IMR-90 (cell line): Measurements from ENCODE around the gene BTBD17. TPM values are rescaled to one million over a fixed set of nuclear protein-coding genes. Genes with fewer than 3 reads are reported as not detected.

Experiments used
- ATAC-seq: fragments of 200-7000 bp; cut with Tn5 transposase; 2 replicates; pipeline ENCODE4 v1.9.1; 2020; ENCODE audit warnings: low read depth, mild to moderate bottlenecking, moderate library complexity
- BruUV-seq: library from RNA; stranded (reverse); fragments of 400-500 nt; replicated peaks from 2 replicates; lab custom pipeline; 2021; lab: Mats Ljungman, UMichigan
- CTCF ChIA-PET: fragments of 300-600 bp; formaldehyde crosslinking; extraction: SDS; loops from one replicate; lab custom pipeline; 2021; ENCODE audit warnings: antibody characterized with exemption; lab: Yijun Ruan, JAX
- POLR2A ChIA-PET: fragments of 300-600 bp; sonication (Branson Sonifier 250); formaldehyde crosslinking; loops from one replicate; lab custom pipeline; 2022; ENCODE audit warnings: antibody characterized with exemption; ENCODE audit not compliant: unreplicated experiment; lab: Charles Lee
- DNase-seq: peaks from one replicate; pipeline ENCODE4 v3.0.0; 2013
- H2AFZ ChIP-seq: replicated peaks from 2 replicates; pipeline ENCODE3; 2013; ENCODE audit warnings: low read length, mild to moderate bottlenecking; ENCODE audit not compliant: poor library complexity
- H2AK5ac ChIP-seq: 2 replicates; pipeline ENCODE4 v1.6.1; 2013; ENCODE audit warnings: low read depth, low read length, inconsistent platforms
- H2AK9ac ChIP-seq: replicated peaks from 2 replicates; pipeline ENCODE3; 2013; ENCODE audit warnings: mild to moderate bottlenecking, low read depth, low read length, moderate library complexity; ENCODE audit not compliant: poor library complexity
- H2BK120ac ChIP-seq: 2 replicates; pipeline ENCODE4 v1.6.1; 2013; ENCODE audit warnings: low read depth, low read length, inconsistent platforms
- H2BK15ac ChIP-seq: 3 replicates; pipeline ENCODE4 v1.6.1; 2013; ENCODE audit warnings: low read depth, low read length, inconsistent platforms
- H2BK20ac ChIP-seq: 2 replicates; pipeline ENCODE4 v1.6.1; 2013; ENCODE audit warnings: low read depth, mild to moderate bottlenecking, inconsistent platforms, low read length, moderate library complexity
- H2BK5ac ChIP-seq: 2 replicates; pipeline ENCODE4 v1.6.1; 2013; ENCODE audit warnings: mild to moderate bottlenecking, low read depth, low read length, inconsistent platforms; ENCODE audit not compliant: poor library complexity, severe bottlenecking
- H3K14ac ChIP-seq: replicated peaks from 2 replicates; pipeline ENCODE4 v1.6.1; 2013; ENCODE audit warnings: low read depth, low read length, inconsistent platforms
- H3K18ac ChIP-seq: 2 replicates; pipeline ENCODE4 v1.6.1; 2013; ENCODE audit warnings: low read depth, low read length, control low read depth
- H3K23ac ChIP-seq: 2 replicates; pipeline ENCODE4 v1.6.1; 2013; ENCODE audit warnings: low read depth, low read length, inconsistent platforms
- H3K27ac ChIP-seq: 2 replicates; pipeline ENCODE4 v1.5.1; 2013; ENCODE audit warnings: mild to moderate bottlenecking, control low read depth, low read length; ENCODE audit not compliant: insufficient read depth
- H3K27me3 ChIP-seq: 2 replicates; pipeline ENCODE4 v1.6.1; 2013; ENCODE audit warnings: low read length; ENCODE audit not compliant: control insufficient read depth, insufficient read depth
- H3K36me3 ChIP-seq: 2 replicates; pipeline ENCODE4 v1.6.1; 2013; ENCODE audit warnings: low read length, mixed read lengths; ENCODE audit not compliant: control insufficient read depth, insufficient read depth
- H3K4ac ChIP-seq: 2 replicates; pipeline ENCODE4 v1.6.1; 2013; ENCODE audit warnings: low read depth, low read length, inconsistent platforms
- H3K4me1 ChIP-seq: 2 replicates; pipeline ENCODE4 v1.6.1; 2013; ENCODE audit warnings: low read length, mixed read lengths; ENCODE audit not compliant: control insufficient read depth, insufficient read depth
- H3K4me2 ChIP-seq: 2 replicates; pipeline ENCODE4 v1.6.1; 2013; ENCODE audit warnings: low read depth, mild to moderate bottlenecking, control low read depth, low read length, moderate library complexity
- H3K4me3 ChIP-seq: 2 replicates; pipeline ENCODE4 v1.5.1; 2013; ENCODE audit warnings: low read depth, mild to moderate bottlenecking, control low read depth, low read length, moderate library complexity; ENCODE audit not compliant: insufficient read depth
- H3K56ac ChIP-seq: 2 replicates; pipeline ENCODE4 v1.6.1; 2013; ENCODE audit warnings: low read length, inconsistent platforms; ENCODE audit not compliant: insufficient read depth; ENCODE audit errors: extremely low read depth
- H3K79me1 ChIP-seq, 2 experiments: 2 replicates each; pipeline ENCODE4 v1.6.1; 2013; ENCODE audit warnings: low read length in 2 of 2, inconsistent platforms in 1 of 2, low read depth in 1 of 2
- H3K9ac ChIP-seq: 2 replicates; pipeline ENCODE4 v1.6.1; 2013; ENCODE audit warnings: low read depth, low read length, control low read depth
- H3K9me1 ChIP-seq: 2 replicates; pipeline ENCODE4 v1.6.1; 2013; ENCODE audit warnings: low read length, inconsistent platforms; ENCODE audit not compliant: insufficient read depth
- H3K9me3 ChIP-seq: 2 replicates; pipeline ENCODE4 v1.6.1; 2013; ENCODE audit warnings: low read length; ENCODE audit not compliant: control insufficient read depth, insufficient read depth
- H4K20me1 ChIP-seq: 2 replicates; pipeline ENCODE4 v1.6.1; 2013; ENCODE audit warnings: low read length, inconsistent platforms; ENCODE audit not compliant: insufficient read depth
- H4K5ac ChIP-seq: 2 replicates; pipeline ENCODE4 v1.6.1; 2013; ENCODE audit warnings: mild to moderate bottlenecking, low read depth, low read length, control low read depth
- H4K8ac ChIP-seq, 2 experiments: 2 replicates each; pipeline ENCODE4 v1.6.1; 2013; ENCODE audit warnings: low read depth in 2 of 2, low read length in 2 of 2, control low read depth in 1 of 2, inconsistent platforms in 1 of 2
- H4K91ac ChIP-seq: 2 replicates; pipeline ENCODE4 v1.6.1; 2013; ENCODE audit warnings: low read depth, low read length, inconsistent platforms; ENCODE audit not compliant: insufficient read depth
- BHLHE40 ChIP-seq: fragments of 150-350 bp; IDR thresholded peaks from 2 replicates; pipeline ENCODE4 v1.6.1; 2016; ENCODE audit warnings: mild to moderate bottlenecking, low read depth, low read length
- CEBPB ChIP-seq: IDR thresholded peaks from 2 replicates; pipeline ENCODE4 v1.6.1; 2012; ENCODE audit warnings: low read depth, low read length, improper control_type of control experiment
- CHD1 ChIP-seq: IDR thresholded peaks from 2 replicates; pipeline ENCODE4 v1.6.1; 2012; ENCODE audit warnings: low read depth, low read length, improper control_type of control experiment
- MAFK ChIP-seq: IDR thresholded peaks from 2 replicates; pipeline ENCODE4 v1.6.1; 2012; ENCODE audit warnings: low read depth, low read length, improper control_type of control experiment
- MAZ ChIP-seq: IDR thresholded peaks from 2 replicates; pipeline ENCODE4 v1.6.1; 2012; ENCODE audit warnings: low read depth, mild to moderate bottlenecking, low read length, improper control_type of control experiment, moderate library complexity, borderline replicate concordance
- MXI1 ChIP-seq: IDR thresholded peaks from 2 replicates; pipeline ENCODE4 v1.6.1; 2012; ENCODE audit warnings: low read depth, mild to moderate bottlenecking, low read length, moderate library complexity, borderline replicate concordance
- NFE2L2 ChIP-seq: fragments of 150-350 bp; IDR thresholded peaks from 2 replicates; pipeline ENCODE4 v1.6.1; 2016; ENCODE audit warnings: low read depth, mild to moderate bottlenecking, low read length
- POLR2A ChIP-seq: IDR thresholded peaks from 2 replicates; pipeline ENCODE4 v1.6.1; 2012; ENCODE audit warnings: mild to moderate bottlenecking, low read depth, low read length
- RFX5 ChIP-seq: IDR thresholded peaks from 2 replicates; pipeline ENCODE4 v1.8.0; 2012; ENCODE audit warnings: low read depth, mild to moderate bottlenecking, low read length, moderate library complexity
- WGBS, 2 experiments: methylation state at CpG; one replicate each; pipeline versions ENCODE4 v1.1.5 to v1.1.7; 2013; ENCODE audit warnings: missing lambda C conversion rate in 2 of 2; ENCODE audit not compliant: insufficient read length in 1 of 2; ENCODE audit errors: extremely low coverage in 2 of 2; 5-methylcytosine and 5-hydroxymethylcytosine counted together
- dilution Hi-C: fragments of 300-500 bp; cut with HindIII; formaldehyde crosslinking; loops from one replicate; pipeline ENCODE4 v1.14.3; 2018; ENCODE audit warnings: low sequenced_read_pairs; ENCODE audit not compliant: unreplicated experiment
- in situ Hi-C: fragments of 300-500 bp; cut with MboI; formaldehyde crosslinking; loops from 3 replicates; pipeline ENCODE4 v1.14.3; 2019; ENCODE audit warnings: low sequenced_read_pairs, inconsistent platforms, mixed read lengths
- intact Hi-C: fragments of 100-400 bp; cut with micrococcal nuclease; formaldehyde crosslinking; loops from 2 replicates; pipeline ENCODE4 v1.10.0; 2022
- polyA plus RNA-seq, 3 experiments: library from polyadenylated mRNA; depleted of rRNA; stranded (reverse); fragments of >200 nt; gene quantifications; 2 replicates each; pipeline ENCODE4 v1.2.3, GENCODE V29; 2012; ENCODE audit warnings: low replicate concordance in 1 of 3
- total RNA-seq: library from RNA; depleted of rRNA; stranded (reverse); fragments of >200 nt; gene quantifications from 2 replicates; pipeline ENCODE4 v1.2.3, GENCODE V29; 2012
- TF ChIP-seq, protein P1 (sequence below): fragments of 150-350 bp; IDR thresholded peaks from 2 replicates; pipeline ENCODE4 v1.6.1; 2017; ENCODE audit warnings: mild to moderate bottlenecking, antibody characterized with exemption, low read length, low read depth
- TF ChIP-seq, protein P2 (sequence below): conservative IDR thresholded peaks from 2 replicates; pipeline ENCODE4 v1.5.1; 2012; ENCODE audit warnings: mild to moderate bottlenecking, low read depth, low read length, improper control_type of control experiment
- TF ChIP-seq, protein P3 (sequence below): fragments of 150-350 bp; IDR thresholded peaks from 2 replicates; pipeline ENCODE4 v1.6.1; 2016; ENCODE audit warnings: low read depth, mild to moderate bottlenecking, low read length, moderate library complexity, borderline replicate concordance

Gene BTBD17
- total and polyA plus RNA-seq, 2 of the 4 experiments (the other 2 are of a cell fraction): not detected

DNA sequence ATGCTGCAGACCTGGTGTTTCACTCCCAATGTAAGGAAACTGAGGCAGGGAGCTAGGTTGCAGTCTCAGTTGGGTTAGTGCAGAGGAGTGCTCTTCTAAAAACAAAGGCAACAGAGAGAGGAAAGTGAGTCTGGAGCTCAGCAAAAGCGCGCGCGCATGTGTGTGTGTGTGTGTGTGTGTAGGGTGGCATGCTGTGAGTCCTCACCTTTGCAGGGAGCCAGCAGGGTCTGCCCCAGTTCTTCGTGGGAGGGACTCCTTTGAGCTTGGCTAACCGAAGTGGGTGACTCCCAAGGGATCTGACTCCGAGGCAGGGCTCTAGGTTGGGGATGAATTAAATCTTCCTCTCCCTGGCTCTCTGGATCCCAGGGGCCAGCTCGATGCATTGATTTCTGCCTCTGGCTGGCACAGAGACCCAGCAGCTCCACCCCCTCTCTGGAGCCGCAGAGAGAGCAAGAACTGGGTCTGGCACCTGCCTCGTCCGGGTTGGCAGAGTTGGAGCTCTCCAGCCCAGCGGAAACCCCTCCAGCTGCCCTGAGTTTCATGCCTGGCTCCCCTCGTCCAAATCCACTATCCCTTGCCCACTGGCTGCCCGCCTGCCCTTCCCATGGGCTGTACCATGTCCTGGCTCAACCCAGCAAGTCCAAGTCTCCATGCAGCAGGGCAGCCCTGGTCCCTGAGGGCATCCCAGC lies 1.3 kb upstream of the BTBD17 start:
- H4K91ac ChIP-seq: no peak overlapping the region
- dilution Hi-C loops: no loop called here
- intact Hi-C loops: loop anchor here (5.0 kb wide), 1 partner anchor 156 kb away; no protein-coding TSS in a partner anchor
- no peak for ATAC-seq
- H2AK5ac ChIP-seq: no peak overlapping the region
- no peak overlapping the region for H2BK120ac ChIP-seq
- H3K36me3 ChIP-seq: no peaks in the 10 kb centered on the region
- H2BK5ac ChIP-seq: no peak overlapping the region
- no peaks in the 10 kb centered on the region for H3K79me1 ChIP-seq
- no peak overlapping the region for H3K23ac ChIP-seq
- ChIA-PET CTCF (no interaction called here), POLR2A (no interaction called here)
- WGBS, 2 experiments: 47% methylated on average over 4 of the region's 14 CpGs; no CpG with 5 or more reads in 1 of the 2 experiments
- no peaks in the 10 kb centered on the region; the same call in 1 of the 2 replicates for H3K27me3 ChIP-seq
- no peak overlapping the region for H2AK9ac ChIP-seq
- H4K8ac ChIP-seq: no peak overlapping the region
- H3K4me1 ChIP-seq: no peaks in the 10 kb centered on the region
- no peaks in the 10 kb centered on the region for H3K9me3 ChIP-seq
- no peak overlapping the region for H3K4me2 ChIP-seq
- no peak overlapping the region for H2AFZ ChIP-seq
- no peaks in the 10 kb centered on the region for H4K20me1 ChIP-seq
- no peak overlapping the region for H4K5ac ChIP-seq
- H3K4me3 ChIP-seq: no peak overlapping the region
- no peak overlapping the region for H3K4ac ChIP-seq
- H3K9me1 ChIP-seq: no peaks in the 10 kb centered on the region
- DNase-seq: no peak
- no TSS peak for BruUV-seq
- H3K14ac ChIP-seq: no peak overlapping the region
- H3K9ac ChIP-seq: no peak overlapping the region
- H3K56ac ChIP-seq: no peak overlapping the region
- H3K27ac ChIP-seq: no peak overlapping the region
- no peak overlapping the region for H3K18ac ChIP-seq
- TF ChIP-seq MXI1 (no peak), CEBPB (no peak), NFE2L2 (no peak), MAFK (no peak), MAZ (no peak), CHD1 (no peak), BHLHE40 (no peak), RFX5 (no peak), POLR2A (no peak)
- TF ChIP-seq, protein P1, sequence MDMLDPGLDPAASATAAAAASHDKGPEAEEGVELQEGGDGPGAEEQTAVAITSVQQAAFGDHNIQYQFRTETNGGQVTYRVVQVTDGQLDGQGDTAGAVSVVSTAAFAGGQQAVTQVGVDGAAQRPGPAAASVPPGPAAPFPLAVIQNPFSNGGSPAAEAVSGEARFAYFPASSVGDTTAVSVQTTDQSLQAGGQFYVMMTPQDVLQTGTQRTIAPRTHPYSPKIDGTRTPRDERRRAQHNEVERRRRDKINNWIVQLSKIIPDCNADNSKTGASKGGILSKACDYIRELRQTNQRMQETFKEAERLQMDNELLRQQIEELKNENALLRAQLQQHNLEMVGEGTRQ: no peak
- TF ChIP-seq, protein P2, sequence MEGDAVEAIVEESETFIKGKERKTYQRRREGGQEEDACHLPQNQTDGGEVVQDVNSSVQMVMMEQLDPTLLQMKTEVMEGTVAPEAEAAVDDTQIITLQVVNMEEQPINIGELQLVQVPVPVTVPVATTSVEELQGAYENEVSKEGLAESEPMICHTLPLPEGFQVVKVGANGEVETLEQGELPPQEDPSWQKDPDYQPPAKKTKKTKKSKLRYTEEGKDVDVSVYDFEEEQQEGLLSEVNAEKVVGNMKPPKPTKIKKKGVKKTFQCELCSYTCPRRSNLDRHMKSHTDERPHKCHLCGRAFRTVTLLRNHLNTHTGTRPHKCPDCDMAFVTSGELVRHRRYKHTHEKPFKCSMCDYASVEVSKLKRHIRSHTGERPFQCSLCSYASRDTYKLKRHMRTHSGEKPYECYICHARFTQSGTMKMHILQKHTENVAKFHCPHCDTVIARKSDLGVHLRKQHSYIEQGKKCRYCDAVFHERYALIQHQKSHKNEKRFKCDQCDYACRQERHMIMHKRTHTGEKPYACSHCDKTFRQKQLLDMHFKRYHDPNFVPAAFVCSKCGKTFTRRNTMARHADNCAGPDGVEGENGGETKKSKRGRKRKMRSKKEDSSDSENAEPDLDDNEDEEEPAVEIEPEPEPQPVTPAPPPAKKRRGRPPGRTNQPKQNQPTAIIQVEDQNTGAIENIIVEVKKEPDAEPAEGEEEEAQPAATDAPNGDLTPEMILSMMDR: no peak
- TF ChIP-seq, protein P3, sequence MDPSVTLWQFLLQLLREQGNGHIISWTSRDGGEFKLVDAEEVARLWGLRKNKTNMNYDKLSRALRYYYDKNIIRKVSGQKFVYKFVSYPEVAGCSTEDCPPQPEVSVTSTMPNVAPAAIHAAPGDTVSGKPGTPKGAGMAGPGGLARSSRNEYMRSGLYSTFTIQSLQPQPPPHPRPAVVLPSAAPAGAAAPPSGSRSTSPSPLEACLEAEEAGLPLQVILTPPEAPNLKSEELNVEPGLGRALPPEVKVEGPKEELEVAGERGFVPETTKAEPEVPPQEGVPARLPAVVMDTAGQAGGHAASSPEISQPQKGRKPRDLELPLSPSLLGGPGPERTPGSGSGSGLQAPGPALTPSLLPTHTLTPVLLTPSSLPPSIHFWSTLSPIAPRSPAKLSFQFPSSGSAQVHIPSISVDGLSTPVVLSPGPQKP: no peak
- H2BK20ac ChIP-seq: no peak overlapping the region
- no peak overlapping the region for H2BK15ac ChIP-seq
- in situ Hi-C loops: no loop called here
